ENCODE data around the gene UBE2D4.
"Not testable (repeated sequence)": the region's sequence is repeated elsewhere in the genome, so short reads cannot be mapped to it uniquely, and the experiment has no call there.

The UBE2D4 gene

DNA sequence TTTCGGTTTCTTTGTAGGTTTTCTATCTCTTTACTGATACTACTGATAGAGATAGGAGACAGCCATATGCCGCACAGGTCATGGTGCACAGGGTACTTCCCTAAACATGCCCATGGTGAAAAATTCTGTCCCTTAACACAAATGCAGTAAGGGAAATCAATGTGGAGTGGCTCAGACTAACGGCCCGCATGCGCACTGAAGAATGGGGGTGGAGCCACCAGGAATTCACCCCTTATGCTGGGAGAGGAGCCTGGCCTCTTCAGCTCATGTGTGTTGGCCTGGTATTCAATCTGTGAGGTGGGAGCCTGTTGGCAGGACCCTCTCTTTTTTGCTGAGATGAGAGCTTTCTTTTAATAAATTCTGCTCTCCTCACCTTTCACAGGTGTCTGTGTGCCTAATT lies 11.4 kb upstream of the UBE2D4 start:
- no peak for DNase-seq

DNA sequence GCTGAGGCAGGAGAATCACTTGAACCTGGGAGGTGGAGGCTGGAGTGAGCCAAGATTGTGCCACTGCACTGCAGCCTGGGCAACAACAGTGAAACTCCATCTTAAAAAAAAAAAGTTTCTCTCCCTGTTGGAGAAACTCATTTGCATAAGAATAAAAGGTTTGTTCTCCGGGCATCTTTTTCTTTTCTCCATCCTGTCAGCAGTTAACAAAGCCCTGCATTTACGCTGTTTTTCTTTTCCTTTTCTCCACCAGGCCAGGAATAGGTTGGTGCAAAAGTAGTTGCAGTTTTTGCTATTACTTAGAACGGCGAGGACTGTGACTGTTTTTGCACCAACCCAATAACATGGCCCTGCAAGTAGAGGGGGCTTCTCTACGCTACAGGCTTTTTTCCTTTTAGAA lies 10.3 kb upstream of the UBE2D4 start:
- DNase-seq = no peak

DNA sequence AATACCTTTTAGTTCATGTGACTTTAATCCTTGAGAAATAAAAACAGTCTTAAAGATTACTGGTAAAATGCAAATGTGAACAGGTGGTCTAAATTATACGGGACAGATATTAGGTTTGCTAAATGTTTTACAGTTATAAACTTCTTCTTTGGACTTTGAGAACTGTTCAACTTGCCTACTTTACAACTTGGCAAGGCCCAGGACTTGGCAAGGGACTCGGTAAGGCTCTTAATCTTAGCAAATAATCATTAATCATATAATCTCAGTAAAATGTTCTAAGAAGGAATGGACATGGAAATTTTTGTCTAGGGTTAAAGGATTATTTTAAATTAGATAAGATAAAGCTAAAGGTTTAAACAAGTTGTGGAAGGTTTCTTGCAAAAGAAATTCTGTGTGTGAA lies 4.8 kb upstream of the UBE2D4 start:
- DNase-seq = no peak

DNA sequence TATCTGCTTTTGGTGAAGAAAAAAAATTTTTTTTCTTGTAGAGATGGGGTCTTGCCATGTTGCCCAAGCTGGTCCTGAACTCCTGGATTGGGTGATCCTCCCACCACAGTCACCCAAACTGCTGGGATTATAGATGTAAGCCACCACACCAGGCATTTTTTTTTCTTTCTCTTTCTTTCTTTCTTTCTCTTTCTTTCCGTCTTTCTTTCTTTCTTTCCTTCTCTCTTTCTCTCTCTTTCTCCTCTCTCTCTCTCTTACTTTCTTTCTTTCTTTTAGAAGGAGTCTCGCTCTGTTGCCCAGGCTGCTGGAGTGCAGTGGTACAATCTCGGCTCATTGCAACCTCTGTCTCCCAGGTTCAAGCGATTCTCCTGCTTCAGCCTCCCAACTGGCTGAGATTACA lies 3.5 kb upstream of the UBE2D4 start:
- no peak for DNase-seq

DNA sequence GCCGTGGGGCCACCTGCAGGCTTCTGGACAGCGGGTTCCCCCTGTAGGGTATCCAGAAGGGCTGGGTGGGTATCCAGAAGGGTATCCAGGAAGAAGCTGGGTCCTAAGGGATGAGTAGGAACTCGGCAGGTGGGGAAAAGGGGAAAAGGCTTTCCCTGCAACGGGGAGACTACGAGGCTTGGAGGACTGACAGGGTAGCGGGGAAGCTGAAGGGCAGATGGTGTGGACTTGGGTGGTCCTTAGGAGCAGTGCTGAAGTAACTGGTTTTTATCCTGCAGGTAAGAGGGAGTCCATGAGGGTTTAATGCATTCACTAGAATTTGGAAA lies 525 bp downstream of the UBE2D4 start:
- DNase-seq = no peak

DNA sequence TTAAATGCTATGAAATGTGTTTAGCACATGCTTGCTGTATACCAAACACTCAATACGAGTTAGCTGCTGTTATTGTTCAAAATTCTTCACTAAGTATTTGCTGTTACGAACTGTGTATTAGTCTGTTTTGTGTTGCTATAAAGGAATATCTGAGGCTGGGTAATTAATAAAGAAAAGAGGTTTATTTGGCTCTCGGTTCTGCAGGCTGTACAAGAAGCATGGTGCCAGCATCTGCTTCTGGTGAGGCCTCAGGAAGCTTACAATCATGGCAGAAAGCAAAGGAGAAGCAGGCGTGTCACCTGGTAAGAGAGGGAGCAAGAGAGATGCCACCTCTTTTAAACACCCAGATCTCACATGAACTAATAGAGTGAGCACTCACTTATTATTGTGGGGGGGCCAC lies 1.6 kb downstream of the UBE2D4 start:
- no peak for DNase-seq

DNA sequence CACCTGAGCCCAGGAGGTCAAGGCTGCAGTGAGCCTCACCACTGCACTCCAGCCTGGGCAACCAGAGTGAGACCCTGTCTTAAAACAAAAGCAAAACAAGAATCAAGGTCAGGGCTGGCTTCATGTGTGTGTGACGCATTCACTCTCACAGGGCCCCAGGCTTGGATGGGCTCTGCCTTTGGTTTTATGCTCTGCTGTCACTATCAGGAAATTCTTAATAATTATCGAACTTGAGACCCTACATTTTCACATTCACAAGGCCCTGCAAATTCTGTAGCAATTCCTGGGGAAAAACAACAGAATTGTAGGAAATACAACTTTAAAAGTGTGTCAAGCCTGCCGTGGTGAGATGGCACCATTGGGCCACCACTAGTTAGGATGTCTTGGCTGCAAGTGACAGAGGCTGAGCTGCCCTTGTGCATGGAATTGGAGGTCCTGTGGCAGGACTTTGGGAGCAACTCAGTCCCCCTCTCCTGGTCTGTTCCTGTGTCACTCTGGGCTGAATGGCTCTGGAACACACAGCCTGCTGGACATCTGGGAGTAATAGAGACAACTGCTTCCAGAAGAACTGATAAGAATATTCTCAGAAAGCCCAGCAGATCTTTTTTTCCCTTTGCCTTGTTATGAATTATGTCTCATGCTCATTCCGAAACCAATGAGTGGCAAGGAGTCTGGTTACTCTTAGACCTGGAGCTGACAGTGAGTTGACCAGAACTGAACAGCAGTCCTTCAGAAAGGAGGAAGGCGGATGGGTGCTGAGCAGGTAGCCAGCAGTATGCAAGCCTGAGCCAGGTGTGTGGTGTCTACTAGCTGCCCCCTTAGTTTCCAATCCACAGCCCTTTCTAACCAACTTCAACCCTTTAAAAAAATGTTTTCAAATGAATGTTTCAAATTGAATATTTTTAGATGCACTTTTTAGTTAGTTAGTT lies 3.6 kb downstream of the UBE2D4 start:
- DNase-seq = no peak

DNA sequence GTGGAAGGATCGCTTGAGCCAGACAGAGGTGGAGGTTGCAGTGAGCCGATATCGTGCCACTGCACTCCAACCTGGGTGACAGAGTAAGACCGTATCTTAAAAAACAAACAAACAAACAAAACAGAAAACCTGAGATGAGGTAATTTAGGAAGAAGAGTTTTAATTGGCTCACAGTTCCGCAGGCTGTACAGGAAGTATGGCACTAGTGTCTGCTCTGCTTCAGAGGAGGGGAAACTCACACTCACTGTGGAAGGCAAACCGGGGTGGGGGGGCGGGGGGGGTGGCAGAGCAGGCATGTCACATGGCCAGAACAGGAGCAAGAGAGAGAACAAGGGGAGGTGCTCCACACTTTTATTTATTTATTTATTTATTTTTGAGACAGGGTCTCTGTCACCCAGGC lies 5.1 kb downstream of the UBE2D4 start:
- no peak for DNase-seq

DNA sequence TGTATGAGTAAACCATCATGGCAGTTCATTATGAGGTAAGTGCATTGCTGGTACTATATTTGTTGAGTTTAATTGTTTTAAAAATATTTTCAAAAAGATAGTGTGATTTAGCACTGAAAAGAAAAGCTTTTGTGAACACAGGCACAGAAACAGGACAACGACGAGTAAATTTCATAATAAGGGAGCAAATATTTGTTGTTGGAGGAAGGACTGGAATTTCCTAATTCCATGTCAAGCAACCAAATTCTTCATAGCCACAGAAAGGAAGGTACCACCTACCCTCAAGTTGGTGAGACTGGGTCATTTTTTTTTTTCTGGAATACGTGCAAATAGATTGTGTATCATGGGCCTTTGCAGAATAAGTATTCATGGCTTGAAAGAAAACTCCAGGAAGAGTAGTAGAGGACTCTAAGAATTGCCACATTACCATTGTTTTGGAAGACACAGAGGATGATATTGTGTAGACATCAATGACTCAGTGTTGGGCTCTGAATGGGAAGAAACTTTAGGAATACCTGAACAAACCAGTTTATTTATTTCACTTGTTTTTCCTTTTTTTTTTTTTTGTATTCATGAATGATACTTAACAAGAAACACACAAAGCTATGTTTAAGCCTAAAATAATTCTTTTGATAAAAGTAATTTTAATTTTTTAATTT lies 7.8 kb downstream of the UBE2D4 start:
- DNase-seq = no peak

DNA sequence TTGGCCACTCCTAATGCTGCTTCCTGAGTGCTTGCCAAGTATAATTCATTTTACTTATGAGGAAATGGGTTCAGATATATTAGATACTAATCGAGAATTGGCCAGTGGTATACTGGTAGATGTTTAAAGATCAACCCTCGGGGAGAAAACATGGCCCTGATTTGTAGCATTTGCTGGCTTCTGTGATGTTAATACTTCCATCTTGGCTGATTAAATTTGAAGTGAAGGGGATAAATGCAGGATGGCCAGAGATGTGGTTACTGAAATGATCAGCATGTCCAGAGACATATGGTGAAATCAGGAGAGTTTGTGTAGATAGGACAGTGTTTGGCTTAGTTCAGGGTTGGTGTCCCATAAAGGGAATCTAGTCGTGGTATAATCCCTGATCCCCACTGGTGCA lies 11.2 kb downstream of the UBE2D4 start:
- DNase-seq = no peak

DNA sequence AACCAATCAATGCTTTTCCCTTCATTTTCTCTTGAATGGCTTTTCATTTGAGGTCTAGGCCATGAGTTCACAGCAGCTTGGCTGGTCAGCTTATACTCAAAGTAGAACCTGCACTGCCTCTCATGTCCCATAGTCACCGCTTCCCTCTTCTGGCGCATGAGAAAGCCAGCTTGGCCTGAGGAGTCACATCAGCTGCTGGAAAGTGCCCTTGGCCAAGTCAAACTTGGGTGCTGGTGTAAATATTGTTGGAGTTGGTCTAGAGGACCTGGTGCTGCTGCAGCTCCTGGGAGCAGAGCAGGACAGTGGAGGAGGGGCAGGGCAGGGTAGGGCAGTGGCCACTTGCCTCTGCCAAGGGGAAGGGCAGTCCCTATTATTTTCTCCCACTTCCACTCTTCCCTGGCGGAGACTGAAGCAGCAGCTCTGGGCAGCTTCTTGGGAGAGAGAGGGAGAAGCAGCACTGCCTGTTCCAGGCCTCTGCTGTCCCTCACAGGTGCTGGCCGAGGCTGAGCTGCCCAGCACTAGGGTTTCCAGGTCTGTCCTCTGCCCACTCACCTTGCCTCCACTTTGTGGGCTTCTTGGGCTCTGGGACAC lies 12.8 kb downstream of the UBE2D4 start:
- no peak for DNase-seq

DNA sequence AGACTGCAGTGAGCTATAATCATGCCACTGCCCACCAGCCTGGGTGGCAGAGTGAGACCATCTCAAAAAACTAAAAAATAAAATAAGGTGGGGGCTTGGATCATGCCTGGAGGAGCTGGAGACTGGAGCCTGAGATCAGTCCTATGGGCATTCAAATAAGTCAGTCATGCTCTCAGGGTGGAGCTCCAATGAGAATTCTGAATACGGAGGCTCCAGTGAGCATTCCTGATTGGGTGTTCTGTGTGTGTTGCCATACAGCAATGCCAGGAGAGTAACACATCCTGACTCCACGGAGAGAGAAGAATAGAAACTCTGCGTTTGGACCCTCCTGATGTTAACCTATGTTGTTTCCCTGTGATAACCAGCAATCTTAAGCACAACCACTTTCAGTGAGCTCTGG lies 16.0 kb downstream of the UBE2D4 start:
- no peak for DNase-seq

DNA sequence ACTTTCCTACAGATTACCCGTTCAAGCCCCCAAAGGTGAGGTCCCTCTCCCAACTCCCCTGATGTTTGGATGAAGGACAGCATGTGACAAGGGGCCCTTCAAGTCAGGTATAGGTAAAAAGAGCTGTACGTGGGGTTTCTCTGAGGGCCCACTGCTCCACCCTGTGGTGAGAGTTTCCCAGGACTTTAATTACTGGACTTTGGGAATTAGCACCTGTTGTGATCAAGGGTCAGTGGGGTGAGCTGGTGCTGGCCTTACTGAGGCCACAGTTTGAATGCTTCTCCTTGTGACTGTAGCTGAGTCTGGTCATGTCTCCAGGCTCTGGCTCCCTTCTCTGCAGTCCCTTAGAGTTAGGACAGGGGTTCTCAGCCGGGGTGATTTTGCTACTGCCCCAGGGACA lies 16.8 kb downstream of the UBE2D4 start:
- DNase-seq = no peak

DNA sequence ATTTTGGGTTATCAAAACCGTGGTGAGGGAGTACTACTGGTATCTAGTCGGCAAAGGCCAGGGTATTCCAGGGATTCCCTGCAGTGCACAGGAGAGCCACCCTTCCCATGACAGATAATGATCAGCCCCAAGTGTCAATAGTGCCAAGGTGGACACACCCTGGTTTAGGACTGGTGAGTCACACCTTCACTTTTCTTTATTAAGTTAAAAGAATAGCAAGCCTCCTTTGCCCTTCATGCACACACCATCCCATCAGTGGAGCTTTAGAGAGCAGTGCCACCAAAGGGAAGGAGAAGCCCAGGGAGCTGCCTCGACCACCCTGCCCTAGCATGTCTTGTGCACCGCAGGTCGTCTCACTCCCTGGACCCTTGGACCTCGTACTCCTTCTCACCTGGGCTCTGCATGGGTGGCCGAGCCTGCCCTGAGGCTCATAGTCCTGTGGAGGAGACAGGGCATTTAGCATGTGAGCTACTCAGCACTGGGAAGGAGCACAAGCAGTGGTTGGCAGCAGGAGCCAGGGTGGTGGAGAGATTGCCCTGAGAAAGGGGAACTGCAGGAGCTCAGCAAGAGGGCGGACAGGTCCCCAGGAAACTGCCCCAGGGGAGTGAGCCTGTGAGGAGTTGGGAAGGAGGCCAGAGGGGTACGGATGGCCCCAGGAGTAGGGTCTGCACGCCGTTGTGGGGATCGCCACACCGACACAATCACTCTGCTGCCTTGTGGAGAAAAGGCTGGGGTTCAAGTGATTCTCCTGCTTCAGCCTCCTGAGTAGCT lies 17.4 kb downstream of the UBE2D4 start:
- DNase-seq = no peak

DNA sequence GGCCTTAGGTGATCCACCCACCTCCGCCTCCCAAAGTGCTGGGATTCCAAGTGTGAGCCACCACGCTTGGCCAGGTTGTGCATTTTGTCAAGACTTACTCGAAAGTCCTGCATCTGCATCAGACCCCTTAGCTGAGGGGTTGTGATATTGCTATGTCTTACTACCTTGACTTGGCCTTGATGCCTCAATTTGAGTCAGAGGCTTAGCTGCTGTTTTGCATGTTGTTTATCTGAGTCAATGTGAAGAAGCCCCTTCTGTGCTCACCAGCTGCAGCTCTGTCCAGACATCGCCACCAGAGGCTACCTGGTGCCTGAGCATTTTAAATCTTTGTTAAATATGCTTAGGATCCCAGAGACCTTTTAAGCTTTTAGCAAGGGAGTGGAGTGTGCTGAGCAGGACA lies 18.1 kb downstream of the UBE2D4 start:
- DNase-seq = no peak

DNA sequence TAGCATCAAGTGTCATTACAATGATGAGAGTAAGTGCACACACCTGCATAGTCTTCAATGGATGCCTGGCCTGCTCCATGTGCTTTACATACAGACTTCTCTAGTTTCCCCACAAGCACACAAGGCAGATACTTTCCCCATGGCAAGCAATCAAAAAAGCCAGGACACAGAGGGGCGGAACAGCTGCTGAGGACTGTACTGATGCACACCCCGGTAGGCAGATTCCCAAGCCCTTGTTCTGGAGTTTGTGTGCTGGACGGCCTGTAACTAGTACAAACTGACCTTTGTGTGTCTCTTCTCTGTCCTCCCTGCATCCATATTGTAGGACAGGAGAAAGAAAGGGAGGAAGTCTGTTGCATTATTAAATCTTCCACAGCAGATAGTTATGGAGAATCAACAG lies 25.8 kb downstream of the UBE2D4 start:
- no peak for DNase-seq

DNA sequence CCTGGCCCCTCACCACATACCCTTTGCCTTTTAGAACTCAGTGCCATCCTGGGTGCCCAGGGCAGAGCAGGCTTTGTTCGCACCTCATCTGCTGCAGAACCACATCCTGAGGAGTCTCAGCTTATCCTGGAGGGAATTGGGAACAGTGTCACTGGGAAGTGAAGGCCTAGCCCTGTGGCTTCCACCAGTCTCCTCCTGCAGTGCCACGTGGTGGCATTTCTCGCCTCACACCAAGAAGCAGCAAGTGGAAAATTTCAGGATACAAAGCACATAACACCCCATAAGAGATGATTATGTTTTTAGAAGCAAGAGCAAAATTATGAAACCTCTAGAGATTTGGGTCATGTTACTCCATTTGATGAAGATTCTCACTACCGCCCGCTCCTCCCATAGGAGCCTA lies 26.8 kb downstream of the UBE2D4 start:
- DNase-seq = no peak

DNA sequence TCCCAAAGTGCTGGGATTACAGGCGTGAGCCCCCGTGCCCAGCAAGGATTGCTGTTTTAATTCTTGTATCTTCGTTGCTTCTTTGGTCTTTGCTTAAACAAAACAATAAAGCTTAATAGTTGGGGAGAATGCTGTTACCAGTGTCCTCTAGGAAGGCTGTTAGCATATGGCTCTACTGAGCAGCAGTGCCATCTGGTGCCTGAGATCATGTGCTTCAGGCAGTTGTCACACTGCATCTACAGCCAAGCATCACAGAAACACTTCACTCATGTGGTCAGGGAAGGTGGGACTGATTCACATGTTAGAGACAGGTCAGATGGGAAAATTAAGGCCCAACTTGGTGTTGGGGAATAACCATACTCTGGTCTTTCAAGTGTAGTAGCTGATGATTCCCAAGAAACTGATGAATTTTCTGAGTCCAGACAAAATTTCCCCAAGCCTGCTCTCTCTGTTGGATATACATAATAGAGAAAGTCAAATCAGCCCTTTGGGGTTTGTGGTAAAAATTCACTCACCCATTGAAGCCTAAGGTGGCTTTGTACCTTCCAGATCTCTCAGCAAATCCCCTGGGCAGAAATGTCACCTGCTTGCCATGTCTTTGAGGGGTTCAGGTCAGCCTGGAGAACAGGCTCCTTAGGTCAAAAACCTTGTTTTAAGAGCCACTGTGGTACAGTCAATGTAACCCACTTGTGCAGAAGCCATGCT lies 28.4 kb downstream of the UBE2D4 start:
- DNase-seq = peak; percentile 34

DNA sequence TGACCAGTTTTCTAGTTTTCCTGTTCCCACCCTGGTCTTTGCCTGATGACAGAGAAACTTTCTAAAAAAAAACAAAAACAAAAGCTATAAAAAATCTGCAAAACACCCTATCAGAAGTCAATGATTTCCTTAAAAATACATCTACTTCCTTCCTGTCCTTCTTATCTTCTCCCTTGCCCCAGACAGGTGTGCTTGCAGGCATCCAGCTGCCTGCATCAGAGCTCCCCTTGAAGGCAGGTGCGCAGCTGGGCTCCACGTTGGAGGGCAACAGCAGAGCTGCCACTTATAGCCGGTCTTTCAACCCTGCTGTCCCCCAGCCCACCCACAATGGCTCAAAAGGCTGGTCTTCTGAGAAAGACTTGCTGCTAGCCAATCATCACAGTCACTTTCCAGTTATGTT lies 29.8 kb downstream of the UBE2D4 start:
- DNase-seq = no peak

DNA sequence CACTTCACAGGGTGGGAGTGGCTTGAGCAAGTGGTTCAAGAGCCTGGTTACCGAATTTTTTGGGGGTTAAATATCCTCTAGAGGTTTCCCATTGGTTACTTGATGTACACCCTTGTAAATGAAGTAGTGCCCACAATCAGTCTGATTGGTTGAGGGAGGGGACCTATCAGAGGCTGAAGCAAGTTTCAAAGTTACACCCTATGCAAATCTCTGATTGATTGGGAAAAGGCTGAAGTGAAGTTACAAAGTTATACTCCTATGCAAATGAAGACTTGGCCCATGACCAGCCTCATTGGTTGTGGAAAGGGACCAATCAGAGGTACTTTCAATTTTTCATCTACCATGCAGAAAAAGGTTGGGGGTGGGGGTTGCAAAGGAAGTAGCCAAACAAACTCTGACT lies 34.7 kb downstream of the UBE2D4 start:
- DNase-seq = no peak

DNA sequence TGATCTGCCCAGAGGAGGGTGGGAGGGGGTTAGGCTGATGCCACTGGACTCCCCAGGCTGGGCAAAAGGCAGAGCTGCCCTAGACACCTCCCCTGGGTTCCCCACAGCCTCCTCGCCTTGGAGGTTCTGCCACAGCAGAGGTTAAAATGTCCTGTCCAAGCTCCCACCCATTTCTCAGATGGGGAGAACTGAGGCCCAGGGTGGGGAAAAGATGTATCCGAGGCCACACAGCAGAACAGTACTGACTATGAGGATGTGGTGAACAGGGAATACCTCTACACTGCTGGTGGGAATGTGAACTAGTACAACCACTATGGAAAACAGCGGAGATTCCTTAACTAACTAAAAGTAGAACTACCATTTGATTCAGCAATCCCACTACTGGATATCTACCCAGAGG lies 40.2 kb downstream of the UBE2D4 start:
- not testable (repeated sequence) for DNase-seq

DNA sequence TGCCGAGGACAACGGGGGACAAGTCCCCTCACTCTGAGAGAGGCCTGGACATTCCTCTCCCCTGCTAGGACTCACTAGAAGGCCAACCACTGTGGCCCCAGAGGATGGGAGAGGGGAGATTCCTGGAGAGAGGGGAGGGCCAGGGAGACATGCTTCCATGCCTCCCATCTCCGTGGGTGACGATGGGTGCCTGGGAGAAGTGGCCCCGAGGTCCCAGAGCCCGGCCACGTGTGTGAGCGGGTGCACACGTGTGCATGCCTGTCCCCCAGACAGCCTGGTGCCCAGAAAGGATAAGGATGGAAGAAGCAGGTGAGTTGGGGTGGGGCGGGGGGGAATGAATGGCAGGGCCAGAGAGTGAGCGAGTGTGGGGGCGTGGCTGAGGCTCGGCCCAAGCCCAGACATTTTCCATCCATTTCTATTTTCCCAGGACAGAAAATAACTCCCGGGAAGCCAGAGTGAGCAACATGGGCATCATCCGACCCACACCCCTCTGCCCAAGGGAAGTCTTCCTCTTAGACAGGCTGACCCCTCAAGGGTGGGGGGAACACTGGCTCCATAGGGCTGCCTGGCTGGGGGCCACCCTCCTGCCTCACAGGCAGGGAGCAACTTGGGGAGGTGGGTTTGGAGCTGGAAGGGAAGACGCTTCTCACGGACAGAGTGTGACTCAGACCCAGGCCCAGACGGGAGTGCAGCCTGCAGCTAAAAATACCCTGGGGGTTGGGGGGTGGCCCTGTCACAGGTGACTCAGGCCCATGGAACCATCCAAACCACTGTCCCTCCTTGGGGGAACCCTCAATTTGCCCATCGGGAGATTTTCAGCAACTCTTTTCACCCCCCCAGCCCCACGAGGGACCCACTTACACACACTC lies 42.2 kb downstream of the UBE2D4 start:
- not testable (repeated sequence) for DNase-seq

All from 8988T (cell line).